PC-9 (cell line): ENCODE results near the gene SETD7.

Experiments
- CTCF ChIP-seq: fragments of 200-600 bp; sonication (generic); conservative IDR thresholded peaks from 2 replicates; pipeline ENCODE4 v1.6.1; 2017; ENCODE audit warnings: mixed run types, antibody characterized with exemption, mild to moderate bottlenecking, moderate library complexity
- EZH2 ChIP-seq: fragments of 200-600 bp; sonication (generic); IDR thresholded peaks from 2 replicates; pipeline ENCODE4 v1.8.0; 2017; ENCODE audit warnings: antibody characterized with exemption, low read depth

- TF ChIP-seq CTCF: no peak
- no peak for TF ChIP-seq EZH2
Observed at GRCh38 chr4:139535871-139536234, 20.2 kb downstream of the SETD7 start.
